GM19035 (cell line): ENCODE data around the gene LDLRAD4.

ENCODE experiments used
- ATAC-seq: cut with Tn5 transposase; IDR thresholded peaks from one replicate; pipeline ENCODE4 v1.9.1; 2021; ENCODE audit not compliant: unreplicated experiment

The LDLRAD4 gene

DNA sequence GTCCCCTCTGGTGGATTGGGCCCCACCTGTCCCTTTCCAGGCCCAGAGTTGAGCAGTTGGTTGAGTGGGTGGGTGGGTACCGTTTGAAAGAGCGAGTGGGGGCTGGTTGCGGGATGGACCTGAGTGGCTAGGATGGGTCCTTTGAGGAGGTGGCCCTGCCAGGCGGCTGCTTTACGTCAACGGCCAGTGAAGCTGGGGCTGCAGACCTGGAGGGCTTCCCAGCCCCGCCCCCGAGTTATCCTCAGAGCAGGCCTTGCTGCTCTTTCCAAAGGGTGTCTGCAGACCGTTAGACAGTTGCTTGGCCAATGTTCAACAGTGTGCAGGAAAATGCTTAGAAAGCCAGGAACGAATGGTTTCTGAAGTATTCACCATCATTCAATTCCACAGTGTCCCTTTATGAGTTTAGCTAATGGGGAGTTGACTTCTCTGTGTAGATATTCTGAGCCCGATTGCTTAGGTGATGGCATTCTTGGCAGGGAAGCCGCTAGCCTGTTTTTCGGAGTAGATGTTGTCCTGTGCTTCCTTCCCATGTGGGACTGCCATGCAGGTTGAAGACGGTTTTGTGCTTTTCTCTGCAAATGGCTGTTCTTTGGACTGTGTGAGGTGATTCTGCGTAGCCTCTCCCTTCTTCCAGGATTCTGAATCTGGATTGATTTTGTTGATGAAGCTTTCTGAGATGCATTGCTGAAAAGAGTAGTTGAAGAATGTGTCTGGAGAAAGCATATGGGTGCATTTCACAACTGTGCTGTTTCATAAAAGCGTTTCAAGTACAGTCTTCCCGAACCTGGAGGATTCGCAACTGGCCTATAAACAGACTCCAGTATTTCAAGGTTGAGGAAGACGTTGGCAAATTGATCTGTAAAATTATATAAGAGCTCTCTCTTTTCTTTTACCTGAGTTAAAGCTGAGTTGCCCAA is 45.8 kb downstream of the LDLRAD4 start:
- ATAC-seq = no peak

DNA sequence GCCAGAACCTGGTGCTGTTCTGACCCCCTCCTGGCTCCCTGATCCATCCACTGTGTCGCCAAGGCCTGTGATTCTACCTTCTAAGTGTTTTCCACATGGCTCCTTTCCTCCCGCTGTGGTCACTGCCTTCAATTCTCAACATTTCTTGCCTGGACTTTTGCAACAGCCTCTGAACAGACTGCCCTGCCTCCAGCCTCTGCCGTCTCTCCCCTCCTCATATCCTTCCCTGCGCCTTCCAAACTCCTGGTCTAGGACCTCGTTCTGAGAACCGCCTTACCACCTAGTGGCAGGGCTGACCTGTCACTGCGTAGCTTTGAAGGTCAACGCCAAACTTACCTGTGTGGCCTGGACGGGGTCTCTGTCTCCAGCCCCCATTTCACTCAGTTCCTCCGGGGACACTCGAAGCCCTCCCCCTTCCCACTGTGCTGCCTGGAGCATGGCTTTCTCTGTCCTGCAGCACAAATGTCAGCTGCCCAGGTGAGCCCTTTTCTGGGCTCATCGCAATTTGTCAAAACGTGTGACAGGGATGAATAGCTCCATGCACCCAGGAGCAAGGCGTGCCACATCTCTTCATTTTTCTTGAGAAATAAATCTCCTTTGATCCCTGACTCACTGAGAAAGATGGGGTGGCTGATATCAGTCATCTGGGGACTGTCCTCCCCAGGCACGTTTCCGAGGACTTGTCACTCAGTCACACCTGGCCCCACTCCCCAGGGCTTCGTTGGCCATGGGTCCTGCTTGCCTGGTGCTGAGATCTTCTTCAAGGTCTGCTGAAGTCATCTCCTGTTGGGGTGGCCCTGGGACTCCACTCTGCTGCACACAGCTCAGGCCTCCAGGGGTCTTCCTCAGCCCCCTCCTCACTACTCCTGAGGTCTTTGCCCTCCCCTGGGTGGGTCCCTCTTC is 46.7 kb downstream of the LDLRAD4 start:
- ATAC-seq = no peak

DNA sequence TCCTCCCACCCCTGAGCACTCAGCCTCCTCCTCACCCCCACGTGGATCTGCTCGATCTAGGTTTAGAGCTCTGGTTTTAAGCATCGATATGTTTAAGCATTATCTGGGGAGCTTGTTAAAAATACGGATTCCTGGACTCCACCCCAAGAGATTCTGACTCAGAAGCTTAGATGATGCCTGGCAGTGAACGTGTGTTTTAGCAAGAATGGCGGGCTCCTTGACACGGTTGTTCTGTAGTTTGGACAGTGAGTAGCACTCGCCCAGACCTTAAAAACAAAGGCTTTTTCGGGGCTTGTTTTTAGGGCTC is 47.3 kb downstream of the LDLRAD4 start:
- ATAC-seq = no peak

- ATAC-seq = no peak
These were observed 47.9 kb downstream of the LDLRAD4 start for GRCh38 chr18:13266218-13267100.

DNA sequence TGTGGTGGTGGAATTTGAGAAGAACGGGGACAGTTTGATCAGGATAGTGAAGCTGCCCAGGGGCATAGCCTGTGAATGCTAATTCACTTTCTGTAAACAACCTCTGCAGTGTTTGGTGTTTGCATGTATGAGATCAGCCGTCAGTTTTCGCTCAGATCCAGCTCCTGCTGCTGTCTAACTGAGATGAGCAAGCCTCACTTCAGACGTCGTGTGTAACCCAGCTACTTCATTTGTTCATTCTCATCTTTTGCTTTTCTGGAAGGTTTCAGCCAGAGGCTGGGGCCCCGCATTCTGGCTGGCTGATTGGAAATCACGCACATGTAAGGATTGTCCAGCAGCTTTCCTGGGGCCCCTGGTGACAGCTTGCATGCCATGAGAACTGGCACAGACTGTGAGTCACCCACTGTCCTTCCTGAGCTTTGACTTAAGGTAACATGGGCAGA is 48.9 kb downstream of the LDLRAD4 start:
- ATAC-seq = no peak

GRCh38 chr18:13268158-13269012 is 49.8 kb downstream of the LDLRAD4 start:
- ATAC-seq = no peak

GRCh38 chr18:13269013-13269280 is 50.4 kb downstream of the LDLRAD4 start:
- no peak for ATAC-seq

DNA sequence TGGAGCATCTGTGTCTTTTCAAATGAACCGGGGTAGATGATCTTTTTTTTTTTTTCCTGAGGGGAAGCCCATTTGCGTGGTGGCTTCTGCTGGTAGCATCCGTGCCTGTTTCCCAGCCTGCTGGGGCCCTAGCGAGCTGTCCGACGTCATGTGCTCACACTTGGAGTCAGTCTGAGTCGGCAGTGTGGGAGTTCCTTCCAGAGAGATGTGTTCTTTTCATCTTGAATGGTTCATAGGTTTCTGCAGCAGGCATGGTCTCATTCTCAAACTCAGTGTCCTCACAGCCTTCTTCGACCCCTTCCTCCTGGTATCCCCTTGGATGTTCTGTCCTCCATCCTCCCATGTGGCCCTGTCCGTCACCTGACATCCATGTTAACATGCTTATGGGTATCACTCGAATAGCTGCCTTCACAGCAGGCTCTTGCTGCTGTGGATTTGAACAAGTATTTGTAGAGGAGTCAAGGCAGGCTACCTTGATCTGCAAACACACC is 51.0 kb downstream of the LDLRAD4 start:
- ATAC-seq = no peak

GRCh38 chr18:13270279-13270855 is 51.8 kb downstream of the LDLRAD4 start:
- no peak for ATAC-seq

DNA sequence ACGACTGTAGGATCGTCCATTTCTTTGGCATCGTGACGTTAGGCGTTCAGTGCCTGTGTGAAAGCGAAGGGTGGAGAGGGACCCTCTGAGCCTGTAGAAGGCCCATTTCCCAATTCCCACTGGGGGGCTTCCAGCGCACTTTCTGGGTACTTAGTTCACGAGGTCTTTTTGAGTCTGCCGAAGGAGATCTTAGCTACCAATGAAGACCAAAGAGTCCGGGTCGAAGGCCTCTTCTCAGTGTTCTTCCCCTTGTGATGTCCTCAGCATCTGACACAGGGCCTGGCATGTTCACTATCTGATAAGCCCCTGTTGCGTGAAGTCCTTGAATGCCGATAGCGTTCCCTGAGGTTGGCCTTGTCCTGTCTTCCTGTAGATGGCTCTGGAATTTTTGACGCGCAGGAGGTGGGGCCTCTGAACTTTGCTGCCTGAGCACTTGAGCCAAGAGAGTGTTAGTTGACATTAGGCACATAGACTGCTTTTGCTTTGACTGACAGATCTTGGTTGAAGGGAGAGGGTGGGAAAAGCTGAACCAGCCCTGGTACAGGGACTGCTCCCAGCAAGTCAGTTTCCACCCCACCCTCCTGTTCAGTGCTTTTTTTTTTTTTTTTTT is 52.8 kb downstream of the LDLRAD4 start:
- no peak for ATAC-seq

DNA sequence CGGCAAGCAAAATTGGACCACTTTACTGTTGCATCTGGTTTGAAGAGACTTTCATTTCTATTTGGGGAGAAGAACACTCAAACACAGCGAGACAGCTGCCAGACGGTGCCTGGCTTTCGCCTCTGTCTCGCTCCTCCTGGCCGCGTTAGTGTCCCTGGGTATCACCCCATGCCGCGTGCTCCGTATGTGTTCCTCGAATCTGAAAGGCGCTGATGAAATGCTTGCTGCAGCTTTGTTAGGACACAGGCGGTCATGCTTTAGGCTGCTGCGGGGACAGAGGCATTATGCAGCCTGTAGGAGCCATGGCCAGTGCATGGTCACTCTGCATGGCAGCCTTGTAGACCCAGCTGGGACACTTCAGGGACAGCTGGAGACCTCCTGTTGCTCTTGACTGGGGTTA is 53.9 kb downstream of the LDLRAD4 start:
- ATAC-seq = no peak

DNA sequence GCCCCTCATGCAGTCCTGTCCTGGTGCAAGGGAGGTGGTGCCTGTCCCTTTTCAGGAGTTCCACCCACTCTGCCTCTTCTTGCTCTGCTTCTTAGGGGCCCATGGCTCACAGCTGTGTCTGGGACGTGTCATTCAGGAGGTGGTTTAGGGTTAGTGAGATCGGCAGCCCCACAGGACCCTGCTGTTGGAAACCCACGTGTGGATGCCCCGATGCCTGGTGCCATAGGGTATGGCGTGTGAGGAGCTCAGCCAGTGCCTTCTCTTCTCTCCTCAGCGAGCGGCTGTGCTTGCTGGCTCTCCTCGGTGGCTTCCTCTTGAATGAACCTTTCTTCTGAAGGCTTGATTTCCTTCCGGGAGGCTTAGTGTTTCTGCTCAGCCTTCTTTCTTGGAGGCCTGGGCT is 55.2 kb downstream of the LDLRAD4 start:
- no peak for ATAC-seq

GRCh38 chr18:13275075-13275474 is 56.5 kb downstream of the LDLRAD4 start:
- ATAC-seq = no peak

DNA sequence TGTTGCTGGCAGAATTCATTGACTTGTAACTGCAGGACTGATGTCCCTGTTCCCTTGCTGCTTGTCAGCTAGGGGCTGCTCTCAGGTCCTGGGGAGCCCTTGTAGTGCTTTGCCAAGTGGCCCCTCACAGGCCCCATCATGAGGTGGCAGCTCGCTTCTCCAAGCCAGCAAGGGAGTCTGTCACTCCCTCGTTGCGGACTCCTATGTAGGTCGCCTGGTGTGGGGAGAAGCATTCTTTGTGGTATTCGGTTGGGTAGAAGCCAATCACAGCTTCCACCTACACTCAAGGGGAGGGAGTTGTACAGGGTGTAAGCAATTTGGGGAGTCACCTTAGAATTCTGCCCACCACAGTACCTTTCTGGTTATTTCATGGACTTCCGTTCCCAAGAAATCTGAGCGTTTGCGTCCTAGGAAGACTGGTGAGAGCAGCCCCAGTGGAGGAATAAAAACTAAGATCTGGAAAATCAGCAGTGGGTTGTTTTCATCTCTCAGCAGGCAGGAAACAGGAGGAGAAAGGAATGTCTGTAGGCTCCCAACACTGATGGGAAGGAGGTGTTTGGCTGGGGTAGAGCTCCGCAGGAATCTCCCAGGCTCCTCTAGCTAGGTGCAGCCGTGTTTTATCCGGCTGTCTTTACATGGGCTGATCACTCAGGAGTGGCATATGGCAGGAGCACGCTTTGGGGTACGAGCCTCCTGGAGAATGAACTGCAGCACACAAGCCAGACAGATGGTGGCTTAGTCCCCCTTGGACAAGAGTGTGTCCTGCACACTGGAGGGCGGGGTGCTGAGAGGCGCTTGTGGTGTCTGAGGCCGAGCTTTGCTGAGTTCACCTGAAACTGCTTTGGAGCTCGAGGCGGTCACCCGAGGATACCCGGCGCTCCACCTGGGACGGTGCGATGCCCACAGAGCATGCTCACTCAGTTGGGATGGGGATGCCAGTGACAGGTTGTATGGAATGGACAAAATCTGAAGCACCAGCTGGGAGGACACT is 58.3 kb downstream of the LDLRAD4 start:
- no peak for ATAC-seq

DNA sequence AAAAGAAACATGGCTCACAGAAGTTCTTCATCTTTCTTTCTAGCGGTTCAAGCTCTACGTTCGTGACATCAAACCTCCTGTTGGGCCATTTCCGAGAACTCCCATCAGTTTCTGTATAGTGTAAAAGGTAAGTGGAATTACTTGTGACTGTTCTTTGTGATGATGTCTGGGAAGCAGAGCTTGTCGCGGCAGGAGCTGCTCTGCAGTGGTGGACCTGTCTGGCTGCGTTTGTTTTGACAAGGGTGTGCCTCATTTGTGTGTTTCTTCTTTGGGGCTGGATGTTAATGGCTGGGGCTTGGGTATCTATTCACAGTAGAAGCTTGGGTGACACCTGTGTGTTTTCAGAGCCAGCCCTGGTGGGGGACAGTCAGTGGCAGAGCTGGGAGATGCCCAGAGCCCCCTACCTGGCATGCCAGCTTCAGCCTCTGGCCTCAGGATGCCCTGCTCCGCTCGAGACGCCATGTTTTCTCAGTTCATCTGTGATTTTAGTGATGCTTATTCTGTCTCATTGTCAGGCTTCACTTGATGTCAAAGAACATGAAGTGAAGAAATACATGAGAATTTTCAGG is 59.6 kb downstream of the LDLRAD4 start:
- ATAC-seq = no peak

- ATAC-seq = no peak
These were observed 60.9 kb downstream of the LDLRAD4 start for GRCh38 chr18:13279181-13280069.
